ENCODE results near the gene PTPRG. TPM values are rescaled to one million over a fixed set of nuclear protein-coding genes. Genes with fewer than 3 reads are reported as not detected.

Gene PTPRG
- total RNA-seq, 1 donor from 2014 or later: 4.2 TPM

- Mint-ChIP-seq H3K9me3 (no peaks in the 10 kb centered on the region), H3K4me1 (no peaks in the 10 kb centered on the region)
- intact Hi-C loops (cut with micrococcal nuclease): no loop called here
Measured at GRCh38 chr3:61648481-61648880, 87.1 kb downstream of the PTPRG start.

GRCh38 chr3:61649381-61650170, 88.2 kb downstream of the PTPRG start:
- Mint-ChIP-seq H3K27ac (no peak overlapping the region), H3K4me1 (no peaks in the 10 kb centered on the region), H3K27me3 (no peaks in the 10 kb centered on the region), H3K36me3 (ENCODE audit: low read depth) (no peaks in the 10 kb centered on the region), H3K4me3 (no peak overlapping the region), H3K9me3 (no peaks in the 10 kb centered on the region)
- no peak for DNase-seq
- intact Hi-C loops (cut with micrococcal nuclease): no loop called here

More at GRCh38 chr3:61648481-61648880, 87.1 kb downstream of the PTPRG start:
- Mint-ChIP-seq H3K4me3 (no peak overlapping the region), H3K27ac (no peak overlapping the region), H3K36me3 (ENCODE audit: low read depth) (no peaks in the 10 kb centered on the region), H3K27me3 (no peaks in the 10 kb centered on the region)
- DNase-seq: no peak

GRCh38 chr3:61650276-61650675, 88.9 kb downstream of the PTPRG start:
- DNase-seq: no peak

DNA sequence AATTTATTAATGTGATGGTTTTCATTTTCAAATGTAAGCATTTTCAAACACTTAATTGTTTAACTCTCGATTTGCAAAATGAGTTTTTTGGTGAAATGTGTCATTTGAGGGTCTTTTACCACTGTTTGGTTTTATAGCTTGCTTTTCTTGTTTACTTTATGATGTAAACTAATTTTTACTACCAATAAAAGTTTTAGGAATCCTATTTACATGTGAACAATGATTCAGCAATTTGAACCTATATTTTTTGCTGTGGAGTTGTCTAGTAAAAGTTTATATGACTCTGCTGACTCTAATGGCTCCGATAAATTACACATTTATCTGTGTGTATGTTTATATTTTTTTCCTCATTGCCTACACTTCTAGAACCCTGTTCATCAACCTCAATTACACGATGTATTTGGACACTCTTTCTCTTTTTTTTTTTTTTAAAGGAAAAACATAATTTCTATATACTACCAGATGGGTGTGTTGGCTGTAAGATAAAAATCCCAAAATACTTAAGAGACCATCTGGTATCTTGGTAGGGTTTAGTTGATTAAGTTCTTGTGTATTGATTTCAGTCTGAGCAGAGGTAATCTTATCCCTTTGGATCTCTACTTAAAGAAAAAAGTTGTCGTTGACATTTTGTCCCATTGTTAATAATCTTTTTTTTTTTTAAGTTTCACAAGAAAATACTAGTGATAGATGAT, 89.5 kb downstream of the PTPRG start:
- Mint-ChIP-seq H3K27me3 (no peaks in the 10 kb centered on the region), H3K27ac (no peak overlapping the region), H3K9me3 (no peaks in the 10 kb centered on the region), H3K4me3 (no peak overlapping the region), H3K36me3 (ENCODE audit: low read depth) (no peaks in the 10 kb centered on the region), H3K4me1 (no peaks in the 10 kb centered on the region)
- intact Hi-C loops (cut with micrococcal nuclease): no loop called here
- DNase-seq: no peak

More at GRCh38 chr3:61650276-61650675, 88.9 kb downstream of the PTPRG start:
- Mint-ChIP-seq H3K4me3 (no peak overlapping the region), H3K27ac (no peak overlapping the region), H3K27me3 (no peaks in the 10 kb centered on the region), H3K36me3 (ENCODE audit: low read depth) (no peaks in the 10 kb centered on the region), H3K4me1 (no peaks in the 10 kb centered on the region), H3K9me3 (no peaks in the 10 kb centered on the region)
- intact Hi-C loops (cut with micrococcal nuclease): no loop called here

- intact Hi-C loops (cut with micrococcal nuclease): no loop called here
- Mint-ChIP-seq H3K36me3 (ENCODE audit: low read depth) (no peaks in the 10 kb centered on the region), H3K27ac (no peak overlapping the region), H3K4me3 (no peak overlapping the region), H3K4me1 (no peaks in the 10 kb centered on the region), H3K27me3 (no peaks in the 10 kb centered on the region), H3K9me3 (no peaks in the 10 kb centered on the region)
- DNase-seq: no peak
Measured at GRCh38 chr3:61657689-61658088, 96.3 kb downstream of the PTPRG start.

- Mint-ChIP-seq H3K27ac (no peak overlapping the region), H3K36me3 (ENCODE audit: low read depth) (no peaks in the 10 kb centered on the region), H3K9me3 (no peaks in the 10 kb centered on the region), H3K4me3 (no peak overlapping the region), H3K27me3 (no peaks in the 10 kb centered on the region), H3K4me1 (no peaks in the 10 kb centered on the region)
- DNase-seq: no peak
- intact Hi-C loops (cut with micrococcal nuclease): no loop called here
Measured at GRCh38 chr3:61662861-61663260, 101.5 kb downstream of the PTPRG start.

DNA sequence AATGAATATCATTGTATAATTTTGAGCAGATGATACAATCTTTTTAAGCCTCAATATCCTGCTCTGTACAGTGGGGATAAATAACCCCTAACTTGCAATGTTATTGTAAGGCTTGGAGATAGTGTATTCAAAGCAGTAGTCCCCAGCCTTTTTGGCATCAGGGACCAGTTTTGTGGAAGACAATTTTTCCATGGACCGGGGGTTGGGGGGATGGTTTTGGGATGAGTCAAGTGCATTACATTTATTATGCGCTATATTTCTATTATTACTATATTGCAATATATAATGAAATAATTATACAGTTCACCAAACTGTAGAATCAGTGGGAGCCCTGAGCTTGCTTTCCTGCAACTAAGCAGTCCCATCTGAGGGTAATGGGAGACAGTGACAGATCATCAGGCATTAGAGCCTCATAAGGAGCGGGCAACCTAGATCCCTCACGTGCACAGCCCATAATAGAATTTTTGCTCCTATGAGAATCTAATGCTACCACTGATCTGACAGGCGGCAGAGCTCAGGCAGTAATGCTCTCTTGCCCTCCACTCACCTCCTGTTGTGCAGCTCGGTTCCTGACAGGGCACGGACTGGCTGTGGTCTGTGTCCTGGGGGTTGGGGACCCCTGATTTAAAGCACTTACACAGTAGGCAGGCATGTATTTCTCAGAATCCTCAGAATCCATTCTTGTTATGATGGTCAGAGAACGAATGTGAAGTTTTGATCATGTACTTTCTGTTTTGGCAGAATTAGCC, 102.2 kb downstream of the PTPRG start:
- Mint-ChIP-seq H3K36me3 (ENCODE audit: low read depth) (no peaks in the 10 kb centered on the region), H3K4me1 (no peaks in the 10 kb centered on the region), H3K27me3 (no peaks in the 10 kb centered on the region), H3K4me3 (no peak overlapping the region), H3K27ac (no peak overlapping the region), H3K9me3 (no peaks in the 10 kb centered on the region)
- DNase-seq: no peak
- intact Hi-C loops (cut with micrococcal nuclease): no loop called here

DNA sequence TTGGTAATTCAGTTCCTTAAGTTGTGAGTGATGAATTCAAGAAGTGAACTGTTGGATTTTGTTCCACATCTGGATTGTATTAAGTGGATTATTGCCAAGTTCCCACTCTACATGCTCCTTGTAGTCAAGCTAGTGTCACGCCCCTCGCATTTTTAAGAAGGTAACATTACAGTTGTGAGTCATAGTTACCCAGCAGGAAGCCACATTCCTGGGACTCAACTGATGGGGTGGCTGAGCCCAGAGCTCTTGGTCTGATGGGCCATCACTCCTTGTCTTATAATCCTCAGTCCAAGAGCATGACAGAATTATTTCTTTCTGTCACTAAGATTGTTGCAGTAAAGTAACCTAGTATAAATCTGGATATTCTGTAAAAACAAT, 102.7 kb downstream of the PTPRG start:
- no peak for DNase-seq
- intact Hi-C loops (cut with micrococcal nuclease): no loop called here
- H3K9me3 Mint-ChIP-seq: no peaks in the 10 kb centered on the region
- no peaks in the 10 kb centered on the region for H3K4me1 Mint-ChIP-seq
- H3K27ac Mint-ChIP-seq: no peak overlapping the region
- H3K4me3 Mint-ChIP-seq: no peak overlapping the region
- H3K36me3 Mint-ChIP-seq (ENCODE audit: low read depth): no peaks in the 10 kb centered on the region
- H3K27me3 Mint-ChIP-seq: no peaks in the 10 kb centered on the region

DNA sequence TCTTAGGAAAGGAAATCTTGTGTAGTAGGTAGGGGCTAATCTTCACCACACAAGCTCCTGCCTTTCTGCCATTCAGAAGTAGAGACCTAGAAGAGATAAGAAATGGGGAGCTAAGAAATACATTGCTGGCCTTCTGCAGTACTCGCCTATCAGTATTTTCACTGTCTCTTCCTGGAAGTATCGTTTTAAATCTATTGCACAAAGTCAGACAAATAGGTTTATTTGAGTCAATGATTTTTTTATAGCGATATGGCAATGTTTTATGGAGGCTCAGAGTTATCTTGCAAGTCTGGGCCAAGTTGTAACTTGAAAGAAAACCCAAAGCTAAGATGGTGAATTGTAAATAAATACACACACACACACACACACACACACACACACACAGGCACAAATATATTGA, 103.8 kb downstream of the PTPRG start:
- intact Hi-C loops (cut with micrococcal nuclease): no loop called here
- no peaks in the 10 kb centered on the region for H3K4me1 Mint-ChIP-seq
- no peak overlapping the region for H3K27ac Mint-ChIP-seq
- no peaks in the 10 kb centered on the region for H3K9me3 Mint-ChIP-seq
- no peak overlapping the region for H3K4me3 Mint-ChIP-seq
- DNase-seq: no peak
- no peaks in the 10 kb centered on the region for H3K36me3 Mint-ChIP-seq (ENCODE audit: low read depth)
- no peaks in the 10 kb centered on the region for H3K27me3 Mint-ChIP-seq

DNA sequence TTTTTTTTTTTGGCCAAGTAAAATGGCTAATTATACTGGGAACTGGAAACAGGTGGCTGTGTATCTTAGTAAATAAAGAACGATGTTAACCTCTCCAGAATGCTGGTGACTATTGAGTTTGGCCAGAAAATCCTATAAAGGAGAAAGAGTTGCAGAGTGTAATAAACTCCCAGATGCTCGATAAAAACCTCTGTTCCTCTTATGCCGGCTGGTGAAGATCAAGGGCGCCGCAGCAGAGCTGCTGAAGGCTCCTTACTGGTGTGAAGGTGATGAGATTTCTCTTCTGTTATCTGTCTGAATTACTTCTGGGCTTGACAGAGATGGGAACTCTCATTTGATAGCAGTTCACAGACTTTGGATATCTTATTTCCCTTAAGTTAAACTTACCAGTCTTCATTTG, 104.6 kb downstream of the PTPRG start:
- Mint-ChIP-seq H3K36me3 (ENCODE audit: low read depth) (no peaks in the 10 kb centered on the region), H3K27ac (no peak overlapping the region)
- no peak for DNase-seq

GRCh38 chr3:61666615-61667330, 105.4 kb downstream of the PTPRG start:
- intact Hi-C loops (cut with micrococcal nuclease): no loop called here
- H3K27ac Mint-ChIP-seq: no peak overlapping the region
- H3K27me3 Mint-ChIP-seq: no peaks in the 10 kb centered on the region
- no peaks in the 10 kb centered on the region for H3K4me1 Mint-ChIP-seq
- DNase-seq: no peak
- no peaks in the 10 kb centered on the region for H3K36me3 Mint-ChIP-seq (ENCODE audit: low read depth)
- H3K4me3 Mint-ChIP-seq: no peak overlapping the region
- H3K9me3 Mint-ChIP-seq: no peaks in the 10 kb centered on the region

More for the DNA sequence above, 104.6 kb downstream of the PTPRG start:
- Mint-ChIP-seq H3K27me3 (no peaks in the 10 kb centered on the region), H3K9me3 (no peaks in the 10 kb centered on the region), H3K4me3 (no peak overlapping the region), H3K4me1 (no peaks in the 10 kb centered on the region)
- intact Hi-C loops (cut with micrococcal nuclease): no loop called here

GRCh38 chr3:61667383-61667782, 106.0 kb downstream of the PTPRG start:
- Mint-ChIP-seq H3K9me3 (no peaks in the 10 kb centered on the region), H3K4me1 (no peaks in the 10 kb centered on the region), H3K27ac (no peak overlapping the region), H3K27me3 (no peaks in the 10 kb centered on the region), H3K4me3 (no peak overlapping the region), H3K36me3 (ENCODE audit: low read depth) (no peaks in the 10 kb centered on the region)
- intact Hi-C loops (cut with micrococcal nuclease): no loop called here
- DNase-seq: no peak

GRCh38 chr3:61667814-61668213, 106.4 kb downstream of the PTPRG start:
- intact Hi-C loops (cut with micrococcal nuclease): no loop called here
- no peak for DNase-seq
- Mint-ChIP-seq H3K27ac (no peak overlapping the region), H3K9me3 (no peaks in the 10 kb centered on the region), H3K4me1 (no peaks in the 10 kb centered on the region), H3K36me3 (ENCODE audit: low read depth) (no peaks in the 10 kb centered on the region), H3K4me3 (no peak overlapping the region), H3K27me3 (no peaks in the 10 kb centered on the region)

Data from activated CD4-positive, alpha-beta T cell treated with anti-CD3 and anti-CD28 coated beads, Interleukin-2, amount 10 ng/mL, durations not matched to agents 24 days and 14 days (primary cell).